NT2/D1 (cell line): Measurements from ENCODE around the gene BIRC3.

Experiments
- SUZ12 ChIP-seq: IDR thresholded peaks from 2 replicates; pipeline ENCODE4 v1.6.1; 2011; ENCODE audit not compliant: insufficient read length, insufficient read depth; ENCODE audit errors: extremely low read depth
- YY1 ChIP-seq: IDR thresholded peaks from 2 replicates; pipeline ENCODE4 v1.6.1; 2011; ENCODE audit not compliant: insufficient read length, insufficient read depth
- ZNF274 ChIP-seq: IDR thresholded peaks from 2 replicates; pipeline ENCODE4 v1.6.1; 2011; ENCODE audit warnings: mild to moderate bottlenecking, low read depth, low read length

- no peak for TF ChIP-seq ZNF274
- no peak for TF ChIP-seq SUZ12
- TF ChIP-seq YY1: no peak
Observed at GRCh38 chr11:102346748-102347461, 29.6 kb downstream of the BIRC3 start, which contains the start of gene BIRC2.
